Skin epidermis (tissue), 12 donors: Measurements from ENCODE around the gene AGBL4.

Experiments
- H3K27ac ChIP-seq, 21 experiments: fragments of 200-600 bp; sonication (generic) in 11 of 21; one replicate each; pipeline ENCODE4 v1.5.0; 2020; ENCODE audit warnings: mild to moderate bottlenecking in 3 of 21, inconsistent platforms in 2 of 21, moderate library complexity in 2 of 21
- H3K4me3 ChIP-seq, 7 experiments: fragments of 200-600 bp; sonication (generic) in 2 of 7; one replicate each; pipeline ENCODE4 v1.5.0; 2020; ENCODE audit warnings: inconsistent platforms in 2 of 7, mild to moderate bottlenecking in 2 of 7, moderate library complexity in 1 of 7

Gene AGBL4

DNA sequence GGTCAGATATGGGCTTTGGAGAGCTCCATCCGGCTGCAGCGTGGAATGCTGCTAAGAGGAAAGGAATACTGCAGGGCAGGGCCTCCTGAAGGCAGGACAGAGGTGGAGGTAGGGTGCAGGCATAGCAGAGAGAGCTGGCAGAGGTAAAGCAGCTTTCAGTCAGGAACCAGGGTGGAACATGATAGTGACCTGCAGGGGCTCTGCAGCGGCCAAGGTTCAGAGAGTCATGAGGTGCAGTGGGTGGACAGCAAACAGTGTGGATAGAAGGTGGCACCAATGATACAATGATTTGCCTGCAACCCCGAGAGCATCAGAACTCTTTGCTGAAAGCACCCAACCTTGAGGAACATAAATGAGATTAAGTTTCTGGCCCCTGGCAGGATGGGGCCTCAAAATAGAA is 1366.3 kb downstream of the AGBL4 start:
- no peak overlapping the region for H3K27ac ChIP-seq
- no peak overlapping the region for H3K4me3 ChIP-seq

DNA sequence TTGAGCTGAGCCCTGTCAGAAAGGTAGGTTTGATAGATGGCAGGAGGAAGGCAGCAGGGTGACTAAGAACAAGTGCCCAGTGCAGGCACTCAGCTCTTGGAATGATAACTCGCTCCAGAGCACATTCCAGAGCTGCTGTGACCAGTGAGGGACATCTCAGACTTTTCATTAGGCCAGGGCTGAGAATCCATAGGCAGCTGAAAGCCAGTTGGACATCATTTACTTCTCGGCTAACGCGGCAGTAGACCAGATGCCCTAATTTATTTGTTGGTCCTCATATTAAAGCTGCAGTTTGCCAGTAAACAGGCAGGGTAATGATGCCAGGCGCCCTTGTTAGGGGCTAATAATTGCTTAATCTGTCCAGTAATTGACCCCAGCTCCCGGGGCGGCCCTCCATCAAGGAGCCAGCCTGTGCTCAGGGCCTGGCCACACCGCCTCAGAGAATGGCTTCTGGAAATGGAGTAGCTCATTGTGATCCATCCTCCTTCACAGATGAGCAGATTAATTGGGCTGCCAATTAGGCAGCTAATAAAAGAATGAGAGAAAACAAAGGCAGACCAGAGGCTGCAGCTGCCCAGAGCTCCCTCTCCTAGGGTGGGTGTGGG is 1369.0 kb downstream of the AGBL4 start:
- H3K27ac ChIP-seq: no peak overlapping the region
- H3K4me3 ChIP-seq: no peak overlapping the region

DNA sequence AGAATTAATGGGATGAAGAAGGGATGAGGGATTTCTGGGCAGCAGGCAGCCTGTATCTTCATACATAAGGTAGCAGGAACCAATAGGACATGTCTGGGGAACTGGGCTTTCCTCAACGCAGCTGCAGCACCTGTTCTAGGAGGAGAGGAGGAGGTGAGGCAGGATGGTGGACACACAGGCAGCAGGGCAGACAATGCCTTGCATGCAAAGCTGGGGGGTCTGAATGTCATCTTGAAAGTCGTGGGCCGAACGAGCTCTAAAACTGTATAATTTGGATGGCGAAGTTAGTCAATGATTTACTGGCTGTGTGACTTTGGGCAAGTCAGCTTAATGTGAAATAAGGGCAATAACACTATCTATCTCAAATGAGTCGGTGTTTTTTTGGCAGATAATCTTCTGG is 1371.4 kb downstream of the AGBL4 start:
- H3K4me3 ChIP-seq: no peak overlapping the region
- no peak overlapping the region for H3K27ac ChIP-seq

DNA sequence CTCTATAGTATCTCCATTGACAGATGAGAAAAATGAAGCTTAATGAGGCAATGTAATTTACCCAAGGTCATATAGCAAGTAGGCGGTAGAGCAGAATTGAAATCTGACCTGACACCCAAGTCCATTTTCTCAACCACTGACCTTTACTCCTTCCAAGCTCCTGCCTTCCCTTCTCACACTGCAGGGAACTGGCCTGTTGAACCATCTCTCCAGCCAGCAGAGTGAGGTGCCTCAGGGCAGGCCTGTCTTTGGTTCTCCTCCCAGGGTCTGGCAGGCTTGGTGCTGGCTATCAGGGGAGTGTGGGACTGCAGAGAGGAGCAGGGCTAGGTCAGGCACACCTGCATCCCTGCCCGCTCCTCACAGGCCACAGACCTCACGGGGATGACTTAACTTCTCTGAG is 1373.9 kb downstream of the AGBL4 start:
- no peak overlapping the region for H3K27ac ChIP-seq

DNA sequence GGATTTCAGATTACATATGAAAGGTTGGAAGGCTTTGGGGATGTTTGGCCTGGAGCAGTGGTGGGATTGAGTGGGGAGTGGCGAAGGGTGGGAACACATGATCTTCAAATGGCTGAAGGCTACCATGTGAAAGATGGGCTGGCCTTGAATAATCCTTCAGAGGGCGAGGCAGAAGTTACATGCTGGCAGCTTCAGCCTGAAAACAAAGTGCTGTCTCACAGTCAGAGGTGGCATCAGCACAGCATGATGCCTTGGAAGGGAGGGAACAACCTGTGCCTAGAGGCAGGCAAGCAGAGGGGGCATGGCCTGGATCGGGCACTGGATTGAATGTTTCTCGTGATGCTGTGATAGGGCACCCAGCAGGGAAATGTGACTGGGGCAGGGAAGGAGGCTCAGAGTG is 1377.9 kb downstream of the AGBL4 start:
- Histone ChIP-seq H3K27ac (no peak overlapping the region), H3K4me3 (no peak overlapping the region)

More for the DNA sequence above, 1373.9 kb downstream of the AGBL4 start:
- no peak overlapping the region for H3K4me3 ChIP-seq

DNA sequence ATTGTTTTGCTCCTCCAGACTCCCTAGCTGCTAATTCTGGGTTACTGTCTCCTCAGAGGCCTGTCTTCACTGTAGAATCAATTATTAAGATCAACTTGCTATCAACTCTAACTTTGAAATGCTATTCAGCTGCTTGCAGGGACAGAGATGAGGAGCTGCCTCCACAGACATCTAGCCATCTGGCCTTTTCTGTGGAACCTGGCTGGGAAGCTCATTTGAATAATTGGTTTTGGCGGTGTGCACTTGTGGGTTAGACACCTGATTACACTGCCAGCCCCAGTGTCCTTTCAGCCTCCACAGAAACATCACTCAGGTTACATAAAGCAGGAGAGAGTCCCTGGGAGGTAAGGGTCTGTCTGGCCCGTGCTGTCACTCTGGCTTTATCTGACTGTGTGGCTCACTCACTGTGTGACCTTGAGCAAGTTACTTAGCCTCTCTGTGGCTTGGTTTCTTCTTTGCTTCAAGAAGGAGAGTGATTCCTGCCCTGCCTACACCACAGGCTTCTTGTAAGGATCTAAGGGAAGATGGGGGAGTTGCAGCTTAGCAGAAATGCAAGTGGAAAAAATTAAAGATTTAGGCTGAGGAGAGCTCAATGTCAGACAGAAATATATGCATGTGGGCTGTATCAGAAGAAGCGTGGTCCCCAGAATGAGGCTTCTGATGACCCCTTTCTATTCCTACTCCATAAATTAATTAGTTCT is 1378.7 kb downstream of the AGBL4 start:
- H3K4me3 ChIP-seq: no peak overlapping the region
- no peak overlapping the region for H3K27ac ChIP-seq

DNA sequence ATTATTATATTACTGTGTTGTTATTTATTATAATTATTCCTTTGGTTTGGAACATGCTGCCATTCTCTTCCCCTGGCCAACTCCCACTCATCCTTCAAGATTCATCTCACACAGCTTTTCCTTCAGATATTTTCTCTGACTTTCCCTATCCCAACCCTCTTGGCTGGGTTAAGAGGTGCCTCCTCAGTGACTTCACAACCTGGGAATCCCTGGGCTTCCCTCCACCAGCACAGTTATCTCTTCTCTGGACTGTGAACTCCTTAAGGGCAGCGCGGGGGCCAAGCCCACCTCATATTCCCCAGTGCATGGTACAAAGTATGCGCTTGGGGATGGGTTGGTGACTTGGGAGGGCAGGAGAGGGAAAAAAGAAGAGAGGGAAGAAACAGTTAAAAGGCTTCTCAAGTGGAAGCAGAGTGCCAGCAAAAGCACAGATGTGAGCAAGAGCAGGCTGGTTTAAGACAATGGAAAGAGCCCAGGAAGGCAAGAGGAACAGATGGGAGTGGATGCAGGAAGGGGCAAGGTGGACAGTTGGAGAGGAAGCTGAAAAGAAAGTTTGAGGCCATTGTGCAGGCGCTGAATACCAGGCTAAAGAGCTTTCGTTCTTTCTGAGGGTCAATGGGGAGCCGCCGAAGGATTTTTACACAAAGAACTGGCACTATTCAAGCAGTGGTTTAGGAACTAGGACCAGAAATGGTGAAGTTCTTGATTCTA is 1379.4 kb downstream of the AGBL4 start:
- Histone ChIP-seq H3K4me3 (no peak overlapping the region), H3K27ac (no peak overlapping the region)

DNA sequence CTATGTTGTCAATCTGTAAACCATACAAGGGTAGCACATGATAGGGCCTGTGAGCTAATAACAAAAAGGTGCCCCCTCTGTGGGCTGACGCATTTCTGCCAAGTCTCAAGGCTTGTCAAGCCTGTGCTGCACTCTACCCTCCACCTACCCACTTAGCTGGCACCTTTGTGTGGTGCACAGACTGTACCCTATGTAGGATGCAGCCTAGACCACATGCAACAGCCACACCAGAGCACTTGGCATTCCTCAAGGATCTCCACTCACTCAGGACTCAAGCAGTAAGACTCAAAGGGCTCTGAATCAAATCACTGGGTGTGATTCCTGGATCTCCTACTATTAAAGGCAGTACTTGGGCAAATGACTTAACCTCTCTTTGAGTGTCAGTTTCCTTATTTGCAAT is 1380.6 kb downstream of the AGBL4 start:
- no peak overlapping the region for H3K27ac ChIP-seq

DNA sequence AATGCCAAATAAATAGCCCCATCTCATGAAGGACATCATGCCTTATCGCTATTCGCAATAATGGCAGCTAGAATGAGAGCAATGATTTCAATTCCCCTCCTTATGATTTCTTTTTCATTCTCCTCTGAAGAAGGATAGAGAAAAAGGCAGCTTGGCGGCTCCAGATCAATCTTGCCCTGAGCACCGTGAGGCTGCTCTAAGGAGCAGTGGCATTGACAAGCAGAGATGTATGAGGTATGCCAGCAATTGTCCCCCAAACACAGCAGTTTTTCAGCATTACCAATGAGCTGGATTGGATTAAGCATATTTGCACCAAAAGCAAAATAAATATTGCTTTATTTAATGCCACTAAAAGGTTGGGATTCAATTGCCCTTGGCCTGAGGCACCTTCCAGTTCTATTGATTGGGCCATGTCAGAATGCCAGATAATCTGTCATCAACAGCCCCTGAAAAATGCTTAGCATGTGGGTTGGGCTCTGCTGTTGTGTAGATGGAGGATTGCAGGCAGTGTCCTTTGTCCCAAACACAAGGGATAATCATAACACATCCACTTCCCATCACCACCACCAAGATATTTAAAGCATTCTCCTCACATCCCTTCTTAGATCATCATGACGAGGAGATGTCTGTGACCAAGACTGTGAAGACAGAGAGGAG is 1382.8 kb downstream of the AGBL4 start:
- Histone ChIP-seq H3K27ac (no peak overlapping the region), H3K4me3 (no peak overlapping the region)

More for the DNA sequence above, 1380.6 kb downstream of the AGBL4 start:
- H3K4me3 ChIP-seq: no peak overlapping the region

DNA sequence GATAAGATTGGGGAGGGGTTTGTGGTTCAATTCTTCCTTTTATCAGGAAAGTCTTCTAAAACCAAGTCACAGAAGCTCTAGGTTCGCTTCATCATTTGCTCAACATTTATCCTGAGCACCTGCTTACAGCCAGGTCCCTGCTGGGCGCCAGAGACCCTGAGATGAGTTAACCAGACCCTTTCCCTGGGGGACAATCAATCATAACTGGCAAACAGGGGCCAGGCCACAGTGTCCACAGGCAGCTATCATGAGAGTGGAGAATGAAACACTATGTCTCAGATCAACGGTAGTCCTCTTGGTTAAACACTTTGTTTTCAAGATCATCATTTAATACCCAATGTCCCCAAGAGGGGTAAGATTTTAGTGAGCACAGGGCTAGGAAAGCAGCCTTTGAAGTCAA is 1393.9 kb downstream of the AGBL4 start:
- no peak overlapping the region for H3K4me3 ChIP-seq

DNA sequence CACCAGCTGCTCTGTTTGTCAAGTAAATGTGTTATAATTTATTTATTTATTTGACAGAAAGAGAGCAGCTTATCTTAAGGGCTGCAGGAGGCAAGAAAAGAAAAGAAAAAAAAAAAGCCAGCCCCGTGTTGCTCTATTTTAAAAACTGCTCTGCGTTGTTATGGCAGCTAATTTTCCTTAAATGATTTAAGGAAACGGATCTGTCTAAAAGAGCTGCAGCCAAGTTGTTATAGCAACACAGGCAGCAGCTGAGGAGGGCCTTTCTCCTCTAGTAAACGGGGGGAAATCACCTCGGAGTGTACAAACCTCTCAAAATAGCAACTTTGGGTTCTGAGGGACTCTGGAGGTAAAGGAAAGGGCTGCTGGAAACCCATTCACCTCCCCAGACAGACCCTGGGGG is 1396.3 kb downstream of the AGBL4 start:
- H3K4me3 ChIP-seq: no peak overlapping the region
- no peak overlapping the region for H3K27ac ChIP-seq

More for the DNA sequence above, 1393.9 kb downstream of the AGBL4 start:
- H3K27ac ChIP-seq: no peak overlapping the region

DNA sequence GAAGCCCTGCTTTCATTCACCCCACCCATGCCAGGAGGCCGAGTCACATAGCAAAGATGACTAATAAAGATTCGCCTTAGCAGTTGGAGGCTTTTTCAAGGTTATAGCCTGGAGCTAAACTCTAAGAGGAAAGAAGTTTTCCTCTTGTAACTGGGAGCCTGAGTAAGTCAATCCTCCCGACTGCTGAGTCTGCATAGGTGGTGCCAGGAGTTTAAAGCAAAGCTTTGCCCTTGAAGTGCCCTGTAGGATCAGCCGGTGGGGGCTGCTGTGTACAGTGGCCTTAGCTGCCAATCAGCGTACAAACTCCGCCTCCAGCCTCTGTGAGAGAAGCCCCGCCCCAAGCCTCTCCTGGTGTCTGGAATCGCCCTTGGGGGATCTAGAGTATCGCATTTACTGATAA is 1404.2 kb downstream of the AGBL4 start:
- Histone ChIP-seq H3K4me3 (no peak overlapping the region), H3K27ac (no peak overlapping the region)

DNA sequence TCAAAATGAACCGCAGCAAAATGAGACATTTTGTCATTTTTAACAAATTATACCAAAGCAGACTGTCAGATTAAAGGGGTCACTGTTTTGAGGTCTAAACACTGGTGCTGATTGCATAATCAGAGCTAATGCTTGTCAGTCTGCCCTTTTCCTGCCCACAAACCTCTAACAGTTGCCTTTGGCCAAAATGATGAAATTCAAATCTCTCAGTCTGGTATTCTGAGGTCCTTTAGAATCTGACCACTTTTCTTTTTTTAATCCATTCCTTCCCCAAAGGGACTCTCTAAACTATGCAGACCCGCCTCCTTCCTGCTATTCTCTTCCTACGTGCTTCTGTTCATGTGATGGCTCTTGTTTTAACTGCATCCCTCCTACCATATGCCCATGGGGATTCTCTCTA is 1406.5 kb downstream of the AGBL4 start:
- H3K4me3 ChIP-seq: no peak overlapping the region
- no peak overlapping the region for H3K27ac ChIP-seq

DNA sequence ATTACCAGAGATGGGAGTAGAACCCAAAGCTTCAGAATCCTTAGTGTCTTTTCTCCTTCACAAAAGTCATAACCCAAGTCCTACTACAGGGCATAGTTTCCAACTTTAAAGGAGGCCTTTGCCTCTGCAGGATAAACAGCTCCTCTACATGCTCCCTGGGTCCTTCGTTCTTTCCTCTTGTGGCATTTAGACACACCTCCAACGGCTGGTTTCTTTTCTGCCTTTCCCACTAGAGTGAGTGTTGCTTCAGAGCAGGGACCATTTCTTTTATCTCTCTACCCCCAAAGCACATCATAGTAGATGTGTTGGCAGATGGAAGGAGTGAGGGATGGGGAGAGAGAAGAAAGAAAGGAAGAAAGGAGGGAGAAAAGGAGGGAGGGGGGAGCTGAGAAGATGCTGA is 1407.0 kb downstream of the AGBL4 start:
- no peak overlapping the region for H3K4me3 ChIP-seq
- H3K27ac ChIP-seq: no peak overlapping the region

DNA sequence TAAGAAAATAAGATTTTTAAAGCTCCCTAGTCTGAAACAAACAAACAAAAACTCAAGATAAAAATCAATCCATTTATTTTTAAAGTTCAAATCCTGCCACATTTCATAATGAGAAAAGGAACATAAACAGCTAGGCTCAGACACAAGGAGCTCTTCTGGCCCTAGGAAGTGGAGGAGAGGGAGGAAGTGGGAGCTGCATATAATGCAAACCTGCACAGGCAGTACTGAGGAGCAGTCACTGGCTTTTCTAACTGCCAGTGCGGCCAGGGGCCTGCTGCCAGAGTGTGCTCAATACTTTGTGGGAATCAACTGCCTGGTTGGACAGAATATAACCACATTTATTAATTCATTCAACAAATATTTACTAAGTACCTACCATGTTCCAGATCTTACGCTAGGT is 1411.9 kb downstream of the AGBL4 start:
- no peak overlapping the region for H3K27ac ChIP-seq

DNA sequence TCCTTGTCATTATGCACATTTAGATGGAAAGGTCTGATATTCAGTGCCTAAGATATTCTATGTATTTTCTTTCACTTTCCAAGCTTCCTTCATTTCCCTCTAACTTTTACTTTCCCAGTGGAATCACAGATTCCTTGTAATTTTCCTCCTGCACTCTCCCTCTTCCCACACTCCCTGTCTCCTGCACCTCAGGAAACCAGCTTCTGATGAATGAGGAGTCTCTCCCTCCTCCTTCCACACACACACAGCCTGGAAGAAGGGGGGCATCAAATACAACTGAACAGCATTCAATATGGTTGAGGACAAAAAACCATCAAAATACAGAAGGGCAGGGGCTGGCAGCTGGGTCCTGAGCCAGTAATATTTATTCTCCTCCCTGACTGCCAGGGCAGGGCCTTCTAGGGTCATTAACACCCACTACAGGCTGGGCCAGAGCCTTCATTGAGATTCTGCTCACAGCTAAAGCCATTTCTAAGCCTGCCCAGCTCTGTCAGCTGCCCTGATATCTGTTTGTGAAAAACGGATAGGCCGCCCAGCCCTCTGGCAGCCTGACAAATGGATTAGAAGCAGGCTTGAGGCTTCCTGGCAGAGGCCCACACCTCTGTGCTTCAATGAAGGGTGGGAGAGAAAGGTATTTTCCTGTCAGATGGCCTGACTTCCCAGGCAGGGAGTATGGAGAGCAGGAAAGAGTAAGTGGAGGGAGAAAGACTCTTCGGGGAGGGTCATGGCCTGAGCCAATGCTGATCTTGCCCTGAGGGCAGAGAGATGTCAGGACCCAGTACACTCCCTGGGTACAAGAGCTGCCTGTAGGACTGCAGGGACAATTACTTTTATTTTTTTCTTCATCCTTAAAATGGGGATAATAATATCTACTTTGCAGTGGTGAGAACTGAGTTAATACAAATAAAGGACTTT is 1412.9 kb downstream of the AGBL4 start:
- Histone ChIP-seq H3K27ac (no peak overlapping the region), H3K4me3 (no peak overlapping the region)

More for the DNA sequence above, 1411.9 kb downstream of the AGBL4 start:
- H3K4me3 ChIP-seq: no peak overlapping the region

DNA sequence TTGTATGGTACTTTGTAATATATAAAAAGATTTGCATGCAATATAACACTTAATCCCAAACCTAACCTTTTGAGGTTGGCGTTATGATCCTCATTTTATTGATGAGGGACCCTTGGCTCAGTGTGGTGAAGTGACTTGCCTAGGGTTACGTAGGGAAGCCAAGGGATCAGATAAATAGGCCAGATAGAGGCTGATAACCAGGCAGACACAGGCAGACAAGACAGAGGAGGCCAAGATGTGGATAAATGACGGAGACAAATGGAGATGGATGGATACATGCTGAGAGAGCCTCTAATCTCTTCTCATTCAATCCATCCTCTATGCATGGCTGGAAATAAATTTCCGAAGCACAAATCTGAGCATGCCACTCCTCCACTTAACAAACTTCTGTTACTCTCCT is 1414.9 kb downstream of the AGBL4 start:
- H3K4me3 ChIP-seq: no peak overlapping the region

DNA sequence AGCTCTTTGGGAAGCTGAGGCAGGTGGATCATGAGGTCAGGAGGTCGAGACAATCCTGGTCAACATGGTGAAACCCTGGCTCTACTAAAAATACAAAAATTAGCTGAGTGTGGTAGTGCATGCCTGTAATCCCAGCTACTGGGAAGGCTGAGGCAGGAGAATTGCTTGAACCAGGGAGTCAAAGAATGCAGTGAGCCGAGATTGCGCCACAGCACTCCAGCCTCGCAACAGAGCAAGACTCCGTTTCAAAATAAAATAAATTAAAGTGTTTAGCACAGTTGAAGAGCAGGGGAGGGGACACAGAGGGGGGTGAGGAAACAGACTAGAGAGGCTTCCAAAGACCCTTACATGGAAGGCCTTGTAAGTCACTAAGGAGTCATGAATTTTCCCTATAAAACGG is 1420.5 kb downstream of the AGBL4 start:
- Histone ChIP-seq H3K27ac (no peak overlapping the region), H3K4me3 (no peak overlapping the region)

More for the DNA sequence above, 1414.9 kb downstream of the AGBL4 start:
- H3K27ac ChIP-seq: no peak overlapping the region

DNA sequence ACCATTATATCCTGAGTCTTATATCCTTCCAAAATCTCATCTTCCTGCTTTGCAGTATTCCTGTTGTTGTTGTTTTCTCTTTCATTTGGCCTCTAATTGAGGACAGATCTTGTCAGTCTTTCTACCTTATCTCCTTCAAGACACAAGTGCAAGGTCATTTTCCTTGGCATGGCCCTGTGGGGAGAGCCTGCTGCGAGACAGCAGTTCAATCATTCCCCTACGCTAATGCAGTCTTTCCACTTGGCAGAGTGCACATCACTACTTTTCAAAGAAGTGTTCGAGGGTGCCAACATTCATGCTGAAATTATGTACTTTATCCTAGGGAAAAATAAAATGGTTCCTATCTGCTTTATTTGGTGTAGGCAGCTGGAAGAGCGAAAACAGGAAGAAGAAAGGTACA is 1421.4 kb downstream of the AGBL4 start:
- Histone ChIP-seq H3K4me3 (no peak overlapping the region), H3K27ac (no peak overlapping the region)

DNA sequence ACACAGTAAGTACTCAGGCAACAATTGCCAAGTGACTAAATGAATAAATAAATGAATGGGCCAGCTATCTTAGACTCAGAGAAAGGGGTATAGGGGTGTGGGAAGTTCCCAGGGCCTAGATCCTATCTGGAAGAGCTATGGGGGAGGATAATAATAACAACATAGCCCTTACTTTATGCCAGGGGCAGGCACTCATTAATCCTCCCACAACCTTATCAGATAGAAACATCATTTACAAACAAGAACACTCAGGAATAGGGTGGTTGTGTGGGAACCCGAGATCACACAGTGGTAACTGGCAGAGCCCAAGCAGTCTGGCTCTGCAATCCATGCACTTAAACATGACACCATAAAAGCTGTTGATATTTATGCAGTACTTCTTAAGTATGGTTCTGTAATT is 1423.6 kb downstream of the AGBL4 start:
- H3K27ac ChIP-seq: no peak overlapping the region
- H3K4me3 ChIP-seq: no peak overlapping the region
